IPS DF 6.9 (cell line): Measurements from ENCODE around the gene SLC22A2.

Experiments
- DNase-seq: peaks from one replicate; pipeline ENCODE4 v3.0.0-alpha.2; 2013; ENCODE audit warnings: low read depth, low spot score
- H3K27ac ChIP-seq: one replicate; pipeline ENCODE4 v1.5.1; 2013; ENCODE audit warnings: low read length, control low read depth
- H3K27me3 ChIP-seq: 2 replicates; pipeline ENCODE4 v1.6.1; 2013; ENCODE audit warnings: mild to moderate bottlenecking, low read length; ENCODE audit not compliant: control insufficient read depth, insufficient read depth
- H3K36me3 ChIP-seq: 2 replicates; pipeline ENCODE4 v1.6.1; 2013; ENCODE audit warnings: low read length; ENCODE audit not compliant: control insufficient read depth, insufficient read depth
- H3K4me1 ChIP-seq: 2 replicates; pipeline ENCODE4 v1.6.1; 2013; ENCODE audit warnings: low read length; ENCODE audit not compliant: control insufficient read depth, insufficient read depth
- H3K4me3 ChIP-seq: 2 replicates; pipeline ENCODE4 v1.5.1; 2013; ENCODE audit warnings: mild to moderate bottlenecking, low read length
- H3K9me3 ChIP-seq: 2 replicates; pipeline ENCODE4 v1.6.1; 2013; ENCODE audit warnings: low read length, inconsistent platforms; ENCODE audit not compliant: control insufficient read depth, insufficient read depth
- WGBS: extraction: QIAGEN DNeasy Blood & Tissue Kit; methylation state at CpG from one replicate; pipeline ENCODE4 v1.1.7; 2013; ENCODE audit warnings: mixed read lengths, missing lambda C conversion rate; ENCODE audit not compliant: insufficient read length, insufficient coverage; 5-methylcytosine and 5-hydroxymethylcytosine counted together

The SLC22A2 gene

DNA sequence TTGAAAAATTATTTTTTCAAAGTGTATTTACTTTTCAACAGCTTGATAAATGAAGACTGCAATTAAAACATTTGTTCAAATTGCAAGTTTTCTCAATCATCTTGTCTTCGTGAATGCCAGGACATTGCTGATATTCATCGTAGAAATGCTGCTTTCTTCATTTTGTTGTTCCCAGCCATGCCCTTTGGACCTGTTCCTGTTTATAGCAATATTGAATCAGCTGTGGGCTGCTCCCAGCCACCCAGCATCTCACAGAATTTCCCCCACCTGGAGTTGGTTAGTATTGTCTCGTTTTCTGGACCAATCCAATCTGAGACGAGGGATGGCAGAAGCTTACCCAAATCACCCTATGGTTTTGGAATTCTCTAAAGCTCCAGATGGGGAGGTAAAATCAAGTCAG, 40.8 kb downstream of the SLC22A2 start:
- Histone ChIP-seq H3K27ac (no peak overlapping the region), H3K4me3 (no peak overlapping the region), H3K27me3 (no peaks in the 10 kb centered on the region), H3K36me3 (no peaks in the 10 kb centered on the region), H3K4me1 (peaks cover 4% of the 10 kb centered on the region; the same call in 1 of the 2 replicates), H3K9me3 (no peaks in the 10 kb centered on the region)
- no peak for DNase-seq
- WGBS, result no CpG with 5 or more reads among the region's 4 CpGs

DNA sequence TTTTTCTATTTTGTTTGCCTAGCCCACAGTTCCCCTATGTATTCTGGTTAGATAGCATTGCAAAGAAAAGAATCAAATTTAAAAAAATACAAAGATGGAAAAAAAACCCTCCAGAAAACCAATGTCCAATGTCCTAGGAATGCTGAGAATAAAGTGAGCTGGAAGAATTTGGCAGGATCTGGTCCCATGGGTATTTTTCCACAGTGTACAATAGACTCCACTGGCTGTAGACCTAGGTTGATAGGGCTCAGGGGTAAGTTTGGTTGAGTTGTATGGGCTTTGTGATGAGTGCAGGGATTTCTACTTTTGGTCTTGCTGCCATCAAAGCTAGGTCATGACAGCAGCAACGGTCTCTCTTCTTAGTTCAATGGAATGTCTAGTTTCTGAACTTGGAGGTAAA, 41.5 kb downstream of the SLC22A2 start:
- Histone ChIP-seq H3K4me1 (no peaks in the 10 kb centered on the region), H3K27me3 (no peaks in the 10 kb centered on the region), H3K27ac (no peak overlapping the region), H3K9me3 (no peaks in the 10 kb centered on the region), H3K4me3 (no peak overlapping the region), H3K36me3 (no peaks in the 10 kb centered on the region)
- no CpG with 5 or more reads among the region's 1 CpG for WGBS
- no peak for DNase-seq

DNA sequence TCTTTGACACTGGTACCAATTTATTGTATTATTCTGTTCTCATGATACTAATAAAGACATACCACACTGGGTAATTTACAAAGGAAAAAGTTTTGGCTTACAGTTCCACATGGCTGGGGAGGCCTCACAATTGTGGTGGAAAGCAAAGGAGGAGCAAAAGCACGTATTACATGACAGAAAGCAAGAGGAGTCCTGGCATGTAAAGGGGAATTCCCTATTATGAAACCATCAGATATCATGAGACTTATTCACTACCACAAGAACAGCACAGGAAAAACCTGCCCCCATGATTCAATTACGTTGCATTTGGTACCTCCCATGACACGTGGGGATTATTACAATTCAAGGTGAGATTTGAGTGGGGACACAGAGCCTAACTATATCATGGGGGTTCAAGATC, 43.4 kb downstream of the SLC22A2 start:
- no peaks in the 10 kb centered on the region for H3K27me3 ChIP-seq
- H3K4me1 ChIP-seq, result no peaks in the 10 kb centered on the region
- no peak overlapping the region for H3K4me3 ChIP-seq
- H3K9me3 ChIP-seq, result no peaks in the 10 kb centered on the region
- no CpG with 5 or more reads among the region's 3 CpGs for WGBS
- H3K27ac ChIP-seq, result no peak overlapping the region
- no peaks in the 10 kb centered on the region for H3K36me3 ChIP-seq
- DNase-seq, result no peak

DNA sequence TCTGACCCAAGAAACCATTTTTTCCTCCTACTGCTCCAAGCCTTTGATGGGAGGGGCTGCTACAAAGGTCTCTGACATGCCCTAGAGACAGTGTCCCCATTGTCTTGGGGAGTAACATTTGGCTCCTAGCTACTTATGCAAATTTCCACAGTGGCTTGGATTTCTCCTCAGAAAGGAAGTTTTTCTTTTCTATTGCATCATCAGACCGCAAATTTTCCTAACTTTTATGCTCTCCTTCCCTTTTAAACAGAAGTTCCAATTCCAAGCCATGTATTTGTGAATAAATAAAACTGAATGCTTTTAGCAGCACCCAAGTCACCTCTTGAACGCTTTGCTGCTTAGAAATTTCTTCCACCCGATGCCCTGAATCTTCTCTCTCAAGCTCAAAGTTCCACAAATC, 51.0 kb downstream of the SLC22A2 start:
- no CpG with 5 or more reads among the region's 3 CpGs for WGBS

DNA sequence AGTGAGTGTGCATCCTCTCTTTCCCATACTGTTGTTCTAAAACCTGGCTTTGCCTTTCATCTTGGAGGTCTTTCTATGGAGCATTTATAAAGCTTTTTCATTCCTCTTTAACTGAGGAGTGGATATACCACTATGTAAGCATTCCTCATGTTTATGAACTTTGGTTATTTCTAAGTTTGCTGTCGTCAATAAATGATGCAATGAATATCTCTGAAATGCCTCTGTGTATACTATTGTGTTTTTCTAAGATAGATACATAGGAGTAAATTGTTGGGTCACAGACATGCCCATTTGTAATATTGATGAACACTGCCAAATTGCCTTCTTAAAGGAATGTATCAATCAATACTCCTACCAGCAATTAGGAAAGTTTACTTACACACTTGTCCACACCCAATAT, 53.9 kb downstream of the SLC22A2 start:
- no peak for DNase-seq
- Histone ChIP-seq H3K9me3 (no peaks in the 10 kb centered on the region; the same call in 1 of the 2 replicates), H3K4me1 (no peaks in the 10 kb centered on the region), H3K36me3 (no peaks in the 10 kb centered on the region), H3K27ac (no peak overlapping the region), H3K27me3 (no peaks in the 10 kb centered on the region), H3K4me3 (no peak overlapping the region)
- WGBS, result no CpG with 5 or more reads among the region's 1 CpG

More for the DNA sequence above, 51.0 kb downstream of the SLC22A2 start:
- Histone ChIP-seq H3K4me1 (no peaks in the 10 kb centered on the region), H3K9me3 (no peaks in the 10 kb centered on the region; the same call in 1 of the 2 replicates), H3K27me3 (no peaks in the 10 kb centered on the region), H3K4me3 (no peak overlapping the region), H3K36me3 (no peaks in the 10 kb centered on the region), H3K27ac (no peak overlapping the region)
- no peak for DNase-seq

DNA sequence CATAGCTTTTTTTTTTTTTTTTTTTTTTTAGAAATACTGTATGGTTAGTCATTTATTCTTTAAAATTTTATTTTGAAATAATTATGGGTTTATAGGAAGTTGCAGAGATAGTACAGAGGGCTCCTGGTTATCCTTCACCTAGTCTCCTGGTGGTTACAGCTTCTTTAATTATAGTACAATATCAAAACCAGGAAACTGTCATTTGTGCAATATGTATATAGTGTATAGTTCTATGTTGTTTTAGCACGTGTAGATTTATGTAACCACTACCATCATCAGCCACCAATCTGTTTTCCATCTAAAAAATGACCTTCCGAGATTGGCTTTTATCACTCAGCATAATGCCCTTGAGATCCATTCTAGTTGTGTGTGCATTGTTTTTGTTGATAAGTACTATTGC, 54.7 kb downstream of the SLC22A2 start:
- H3K4me1 ChIP-seq, result no peaks in the 10 kb centered on the region
- H3K27me3 ChIP-seq, result no peaks in the 10 kb centered on the region
- H3K36me3 ChIP-seq, result no peaks in the 10 kb centered on the region
- no peak overlapping the region for H3K4me3 ChIP-seq
- H3K9me3 ChIP-seq, result no peaks in the 10 kb centered on the region; the same call in 1 of the 2 replicates
- DNase-seq, result no peak
- no CpG with 5 or more reads among the region's 2 CpGs for WGBS
- no peak overlapping the region for H3K27ac ChIP-seq

DNA sequence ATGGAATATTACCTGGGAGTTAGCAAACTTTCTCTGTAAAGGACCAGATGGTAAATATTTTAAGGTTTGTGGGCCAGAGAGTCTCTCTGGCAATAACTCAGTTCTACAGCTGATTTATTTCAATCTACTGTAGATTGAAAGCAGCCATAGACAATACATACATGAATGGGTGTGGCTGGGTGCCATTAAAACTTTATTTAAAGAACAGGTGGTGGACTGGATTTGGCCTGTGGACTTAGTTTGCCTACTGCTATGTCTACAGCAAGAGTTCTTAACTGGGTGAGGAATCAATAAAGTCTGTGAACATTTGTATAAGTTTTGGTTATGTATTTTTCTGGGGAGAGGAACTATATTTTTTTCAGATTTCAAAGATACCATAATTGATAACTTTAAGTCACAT, 55.1 kb downstream of the SLC22A2 start:
- no peak for DNase-seq
- Histone ChIP-seq H3K9me3 (no peaks in the 10 kb centered on the region; the same call in 1 of the 2 replicates), H3K4me1 (no peaks in the 10 kb centered on the region)

DNA sequence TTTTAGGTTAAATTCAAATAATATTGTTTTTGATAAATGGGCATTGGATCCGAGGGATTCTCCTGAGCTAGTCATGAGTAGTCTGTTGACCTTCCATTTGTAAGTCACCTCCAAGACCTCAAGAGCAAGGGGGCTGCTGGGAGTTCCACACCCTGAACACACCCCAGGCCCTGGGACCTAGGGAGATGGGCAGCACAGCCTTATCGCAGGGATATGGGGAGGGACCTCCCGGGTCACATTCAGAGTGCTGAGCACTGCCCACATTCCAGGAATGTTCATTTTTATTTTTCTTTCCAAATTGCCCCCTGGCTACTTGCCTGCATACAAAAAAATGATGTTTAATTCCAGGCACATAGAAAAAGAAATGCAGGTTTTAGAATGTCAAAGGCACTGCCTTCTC, 55.5 kb downstream of the SLC22A2 start:
- WGBS, result no CpG with 5 or more reads among the region's 3 CpGs
- no peaks in the 10 kb centered on the region for H3K27me3 ChIP-seq
- no peak overlapping the region for H3K4me3 ChIP-seq
- H3K27ac ChIP-seq, result no peak overlapping the region
- H3K36me3 ChIP-seq, result no peaks in the 10 kb centered on the region
- DNase-seq, result no peak
- no peaks in the 10 kb centered on the region for H3K4me1 ChIP-seq
- no peaks in the 10 kb centered on the region; the same call in 1 of the 2 replicates for H3K9me3 ChIP-seq

More for the DNA sequence above, 55.1 kb downstream of the SLC22A2 start:
- Histone ChIP-seq H3K27ac (no peak overlapping the region), H3K36me3 (no peaks in the 10 kb centered on the region), H3K4me3 (no peak overlapping the region), H3K27me3 (no peaks in the 10 kb centered on the region)

DNA sequence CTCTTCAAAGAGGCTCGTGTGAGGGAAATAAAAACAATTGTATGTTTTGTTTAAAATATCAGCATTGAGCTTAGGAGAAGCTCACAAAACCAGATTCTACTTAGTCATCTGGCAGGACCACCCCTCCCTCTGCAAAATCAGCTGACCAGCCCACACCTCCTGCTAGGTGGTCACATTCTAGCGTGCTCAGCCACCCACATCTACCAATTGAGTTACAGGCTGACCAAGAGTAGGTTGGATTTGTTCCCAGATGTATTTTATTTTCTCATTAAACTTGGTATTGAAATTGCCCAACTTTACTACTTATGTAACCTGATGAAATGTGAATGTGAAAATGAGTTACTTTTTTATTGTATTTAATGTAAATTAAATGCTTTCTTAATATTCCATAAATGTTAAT, 56.2 kb downstream of the SLC22A2 start:
- H3K9me3 ChIP-seq, result no peaks in the 10 kb centered on the region; the same call in 1 of the 2 replicates
- DNase-seq, result no peak
- no peaks in the 10 kb centered on the region for H3K36me3 ChIP-seq
- H3K27me3 ChIP-seq, result no peaks in the 10 kb centered on the region
- WGBS, result no CpG with 5 or more reads among the region's 2 CpGs
- no peak overlapping the region for H3K27ac ChIP-seq
- no peak overlapping the region for H3K4me3 ChIP-seq
- no peaks in the 10 kb centered on the region for H3K4me1 ChIP-seq

DNA sequence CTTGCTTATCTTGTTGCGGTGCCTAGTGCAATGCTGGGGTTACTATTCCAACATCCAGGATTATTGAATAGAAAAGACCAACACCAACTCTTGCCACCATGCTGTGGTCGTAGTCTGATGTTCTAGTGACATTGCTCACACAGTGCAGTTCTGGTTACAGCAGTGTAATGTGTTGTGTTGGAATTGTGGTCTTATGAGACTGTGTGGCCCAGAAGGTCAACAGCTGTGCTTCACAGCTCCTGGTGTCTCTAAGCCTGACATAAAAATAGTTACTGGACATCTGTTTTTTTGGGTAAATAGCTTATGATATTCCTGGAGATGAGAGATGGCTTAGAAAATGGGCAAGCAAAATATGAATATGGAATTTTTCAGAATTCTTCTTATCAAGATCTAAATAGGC, 57.6 kb downstream of the SLC22A2 start:
- WGBS, result no CpG with 5 or more reads among the region's 2 CpGs
- H3K9me3 ChIP-seq, result no peaks in the 10 kb centered on the region
- no peak for DNase-seq
- no peaks in the 10 kb centered on the region for H3K36me3 ChIP-seq
- H3K27ac ChIP-seq, result no peak overlapping the region
- H3K27me3 ChIP-seq, result no peaks in the 10 kb centered on the region
- H3K4me3 ChIP-seq, result no peak overlapping the region
- H3K4me1 ChIP-seq, result no peaks in the 10 kb centered on the region

DNA sequence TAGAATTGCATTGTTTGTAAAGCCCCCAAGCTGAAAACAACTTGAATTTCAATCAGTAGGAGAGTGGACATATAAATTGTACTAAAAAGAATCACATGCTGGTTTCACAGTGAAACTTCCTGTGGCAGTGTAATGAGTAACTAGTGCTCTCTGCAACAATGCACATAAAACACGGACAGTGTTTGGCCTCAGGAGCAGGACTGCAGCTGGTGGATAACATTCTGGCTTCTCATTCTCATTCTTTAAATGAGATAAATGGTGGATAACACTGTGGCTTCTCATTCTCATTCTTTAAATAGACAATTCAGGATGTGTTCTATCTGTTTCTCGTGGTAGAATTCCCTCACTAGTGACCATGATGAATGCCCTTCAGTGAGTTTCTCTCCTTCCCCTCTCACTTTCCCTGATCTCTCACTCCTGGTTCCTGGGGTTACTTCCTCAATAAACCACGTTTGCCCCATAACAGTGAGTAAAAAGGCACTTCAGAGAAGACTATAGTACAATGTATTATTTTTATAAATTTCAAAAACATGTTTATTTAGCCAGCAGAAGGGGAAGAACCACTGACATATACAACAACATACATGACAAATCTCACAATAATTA, 59.9 kb downstream of the SLC22A2 start:
- Histone ChIP-seq H3K9me3 (no peaks in the 10 kb centered on the region), H3K27ac (no peak overlapping the region), H3K4me1 (no peaks in the 10 kb centered on the region), H3K4me3 (no peak overlapping the region), H3K27me3 (no peaks in the 10 kb centered on the region), H3K36me3 (no peaks in the 10 kb centered on the region)
- WGBS, result no CpG with 5 or more reads among the region's 3 CpGs
- DNase-seq, result no peak
